OCI-LY7 (cell line): Measurements from ENCODE around the gene SEC22A.

Experiments
- CTCF ChIP-seq: fragments of 200-600 bp; sonication (generic); conservative IDR thresholded peaks from 2 replicates; pipeline ENCODE4 v1.5.1; 2014; ENCODE audit warnings: mild to moderate bottlenecking, antibody characterized with exemption, low read length, moderate library complexity, mixed read lengths
- EZH2phosphoT487 ChIP-seq: fragments of 200-600 bp; sonication (generic); IDR thresholded peaks from 2 replicates; pipeline ENCODE4 v1.6.1; 2018; ENCODE audit warnings: low read depth, borderline replicate concordance, mild to moderate bottlenecking, mixed run types, antibody characterized with exemption, low read length, moderate library complexity, mixed read lengths

- TF ChIP-seq CTCF (no peak), EZH2phosphoT487 (no peak)
Measured at GRCh38 chr3:123168605-123169004, 33.1 kb upstream of the SEC22A start.
